HepG2 (cell line): ENCODE results near the gene TJP2. TPM values are rescaled to one million over a fixed set of nuclear protein-coding genes. Genes with fewer than 3 reads are reported as not detected.
A peak's percentile ranks its signal among the peaks of the same experiment; 100 is the strongest.

Experiments
- ATAC-seq: fragments of 200-7000 bp; cut with Tn5 transposase; 3 replicates; pipeline ENCODE4 v1.9.1; 2020; ENCODE audit warnings: mild to moderate bottlenecking, moderate library complexity
- BruUV-seq: library from RNA; stranded (reverse); fragments of 400-500 nt; replicated peaks from 2 replicates; lab custom pipeline; 2021; lab: Mats Ljungman, UMichigan
- CTCF ChIA-PET: fragments of 300-600 bp; formaldehyde crosslinking; extraction: SDS; loops from one replicate; lab custom pipeline; 2021; ENCODE audit warnings: low total read pairs, inconsistent platforms, low intra/inter-chr PET ratio; lab: Yijun Ruan, JAX
- POLR2A ChIA-PET: fragments of 350-600 bp; sonication (Branson Sonifier 250); formaldehyde crosslinking; loops from one replicate; lab custom pipeline; 2020; ENCODE audit warnings: antibody characterized with exemption, inconsistent platforms; lab: Yijun Ruan, JAX
- DNase-seq: peaks from one replicate; pipeline ENCODE4 v3.0.0-alpha.2; 2015; ENCODE audit warnings: low spot score
- FAIRE-seq: peaks from 3 replicates; lab custom pipeline; 2011; peaks lifted over from hg19 to GRCh38; lab: Jason Lieb, UNC
- H2AFZ ChIP-seq: one replicate; pipeline ENCODE4 v1.6.1; 2011; ENCODE audit warnings: low read length, inconsistent platforms
- H3K27ac ChIP-seq: fragments of 300-600 bp; 3 replicates; pipeline ENCODE4 v1.8.0; 2011; ENCODE audit warnings: mixed run types, mild to moderate bottlenecking, mixed read lengths, low read length, inconsistent platforms; ENCODE audit not compliant: insufficient read depth; ENCODE audit errors: extremely low read length
- H3K27me3 ChIP-seq, 2 experiments: fragments of 200-600 bp in 1 of 2; 2 replicates in 1 of 2; 3 replicates in 1 of 2; pipeline versions ENCODE4 v1.6.0 to v1.8.0; 2011; ENCODE audit warnings: low read length in 2 of 2, mild to moderate bottlenecking in 2 of 2, moderate library complexity in 2 of 2, inconsistent platforms in 1 of 2; ENCODE audit not compliant: insufficient read depth in 2 of 2, control insufficient read depth in 1 of 2
- H3K36me3 ChIP-seq, 2 experiments: fragments of 200-600 bp in 1 of 2; replicated peaks in 1 of 2; 2 replicates in 1 of 2; 3 replicates in 1 of 2; pipeline versions ENCODE4 v1.5.1 to v1.8.0; 2011; ENCODE audit warnings: low read length in 2 of 2, inconsistent platforms in 1 of 2; ENCODE audit not compliant: insufficient read depth in 2 of 2, control insufficient read depth in 1 of 2
- H3K4me1 ChIP-seq: 2 replicates; pipeline ENCODE4 v1.5.1; 2012; ENCODE audit warnings: low read length, inconsistent platforms; ENCODE audit not compliant: insufficient read depth
- H3K4me2 ChIP-seq: 2 replicates; pipeline ENCODE4 v1.6.0; 2011; ENCODE audit warnings: low read depth, low read length, inconsistent platforms
- H3K4me3 ChIP-seq, 3 experiments: fragments of 200-600 bp in 1 of 3; sonication (generic), shearing (Covaris generic) in 1 of 3; replicated peaks in 1 of 3; 2 replicates each; pipeline ENCODE4 v1.5.1; 2011 to 2016; ENCODE audit warnings: low read length in 3 of 3, inconsistent platforms in 2 of 3, low read depth in 2 of 3, mild to moderate bottlenecking in 2 of 3, control low read depth in 1 of 3, mixed read lengths in 1 of 3; ENCODE audit not compliant: insufficient read depth in 1 of 3
- H3K79me2 ChIP-seq: one replicate; pipeline ENCODE4 v1.6.1; 2011; ENCODE audit warnings: low read length, inconsistent platforms; ENCODE audit not compliant: insufficient read depth
- H3K9ac ChIP-seq: 2 replicates; pipeline ENCODE4 v1.6.0; 2011; ENCODE audit warnings: mild to moderate bottlenecking, low read depth, low read length, inconsistent platforms; ENCODE audit not compliant: insufficient read depth
- H3K9me3 ChIP-seq: 2 replicates; pipeline ENCODE4 v1.5.1; 2012; ENCODE audit warnings: mild to moderate bottlenecking, low read length
- H4K20me1 ChIP-seq: 2 replicates; pipeline ENCODE4 v1.6.0; 2011; ENCODE audit warnings: inconsistent platforms, mild to moderate bottlenecking, low read length, moderate library complexity; ENCODE audit not compliant: insufficient read depth
- AHDC1 ChIP-seq: sonication (generic); formaldehyde crosslinking; IDR thresholded peaks from 2 replicates; pipeline ENCODE4 v1.5.1; 2020; ENCODE audit warnings: mild to moderate bottlenecking, missing genetic modification reagents, borderline replicate concordance
- EED ChIP-seq: sonication (generic); formaldehyde crosslinking; IDR thresholded peaks from 2 replicates; pipeline ENCODE4 v1.5.0; 2020; ENCODE audit warnings: mild to moderate bottlenecking, missing genetic modification reagents
- FOXO1 ChIP-seq: sonication (generic); formaldehyde crosslinking; IDR thresholded peaks from 2 replicates; pipeline ENCODE4 v1.4.0; 2020; ENCODE audit warnings: missing genetic modification reagents
- HINFP ChIP-seq: sonication (generic); formaldehyde crosslinking; IDR thresholded peaks from 2 replicates; pipeline ENCODE4 v1.4.0; 2020; ENCODE audit warnings: low read depth, mild to moderate bottlenecking, missing genetic modification reagents
- MAFK ChIP-seq, 2 experiments: IDR thresholded peaks in 1 of 2; conservative IDR thresholded peaks in 1 of 2; 2 replicates each; pipeline ENCODE4 v1.6.1; 2011; ENCODE audit warnings: improper control_type of control experiment in 2 of 2, low read length in 2 of 2
- MXD4 ChIP-seq: IDR thresholded peaks from 2 replicates; pipeline ENCODE4 v1.6.1; 2016; ENCODE audit warnings: mild to moderate bottlenecking, missing biosample characterization, missing genetic modification reagents
- NONO ChIP-seq, 2 experiments: fragments of 450-650 bp in 1 of 2; sonication (generic) in 1 of 2; formaldehyde crosslinking in 1 of 2; IDR thresholded peaks in 1 of 2; conservative IDR thresholded peaks in 1 of 2; 2 replicates each; pipeline versions ENCODE4 v1.6.1 to v1.8.0; 2017 to 2022; ENCODE audit warnings: mild to moderate bottlenecking in 1 of 2, missing genetic modification reagents in 1 of 2, moderate library complexity in 1 of 2
- POLR2A ChIP-seq, 2 experiments: IDR thresholded peaks; 2 replicates each; pipeline ENCODE4 v1.6.1; 2011; ENCODE audit warnings: low read depth in 2 of 2, low read length in 2 of 2, mild to moderate bottlenecking in 1 of 2, moderate library complexity in 1 of 2; ENCODE audit not compliant: insufficient read depth in 1 of 2
- PRDM4 ChIP-seq: sonication (generic); formaldehyde crosslinking; IDR thresholded peaks from 2 replicates; pipeline ENCODE4 v1.9.0; 2021; ENCODE audit warnings: missing genetic modification reagents, borderline replicate concordance
- SIX4 ChIP-seq: sonication (generic); formaldehyde crosslinking; IDR thresholded peaks from 2 replicates; pipeline ENCODE4 v1.4.0; 2020; ENCODE audit warnings: missing genetic modification reagents
- SSRP1 ChIP-seq: IDR thresholded peaks from 2 replicates; pipeline ENCODE4 v1.6.1; 2016; ENCODE audit warnings: control low read depth
- ZNF780A ChIP-seq: sonication (generic); formaldehyde crosslinking; IDR thresholded peaks from 2 replicates; pipeline ENCODE4 v1.8.0; 2022; ENCODE audit warnings: mild to moderate bottlenecking, missing genetic modification reagents, moderate library complexity
- WGBS: methylation state at CpG from one replicate; pipeline ENCODE4 v1.1.6; 2017; ENCODE audit warnings: low lambda C conversion rate; 5-methylcytosine and 5-hydroxymethylcytosine counted together
- in situ Hi-C: cut with HindIII; loops from 2 replicates; pipeline ENCODE4 v1.10.0; 2017; ENCODE audit warnings: low pct_unique_long_range_greater_than_20kb; ENCODE audit not compliant: extremely low pct_ligation_motif_present
- intact Hi-C: fragments of 100-400 bp; cut with micrococcal nuclease; formaldehyde crosslinking; loops from one replicate; pipeline ENCODE4 v1.10.0; 2022; ENCODE audit not compliant: unreplicated experiment
- polyA plus RNA-seq, 8 experiments: library from polyadenylated mRNA; depleted of rRNA in 3 of 8; stranded (reverse) in 7 of 8; unstranded in 1 of 8; fragments of >200 nt; fragmentation: Illumina TruSeq in 4 of 8; extraction: Trizol in 4 of 8; gene quantifications; 2 replicates each; pipeline versions ENCODE4 v1.2.1 to v1.2.3, GENCODE V29; 2011 to 2016; ENCODE audit warnings: low read depth in 4 of 8, missing spikeins in 1 of 8, mixed read lengths in 1 of 8; ENCODE audit not compliant: insufficient read depth in 1 of 8
- total RNA-seq, 5 experiments: library from RNA; depleted of rRNA; stranded (reverse); fragments of >200 nt; fragmentation: Illumina TruSeq; extraction: Trizol; gene quantifications; 2 replicates each; pipeline ENCODE4 v1.2.3, GENCODE V29; 2016; ENCODE audit warnings: low read depth in 1 of 5

The TJP2 gene
- total and polyA plus RNA-seq, 2 of the 13 experiments (the other 11 are each of a cell fraction or from before 2014, with no cell fraction given) = 109 to 110 TPM

- Histone ChIP-seq H3K9ac (peak overlapping the region; percentile 50), H4K20me1 (peaks cover 50% of the 10 kb centered on the region), H3K4me2 (peak overlapping the region; percentile 58), H3K27me3 (no peaks in the 10 kb centered on the region), H3K4me1 (peaks cover 63% of the 10 kb centered on the region), H3K79me2 (peaks cover 87% of the 10 kb centered on the region), H3K27ac (peak overlapping the region; percentile 70), H3K9me3 (no peaks in the 10 kb centered on the region), H2AFZ (no peak overlapping the region), H3K4me3 (peak overlapping the region in 2 of 3 experiments; percentile 22 to 45; a peak in 4 of 6 replicates), H3K36me3 (peaks cover 12 to 34% of the 10 kb centered on the region in 2 experiments)
- ATAC-seq (peak; percentile 21), FAIRE-seq (peak; percentile 30), DNase-seq (no peak)
- intact Hi-C loops (loop anchor here (1.0 to 2.0 kb wide), 3 partner anchors 8 to 62 kb away; no protein-coding TSS in a partner anchor), in situ Hi-C loops (no loop called here)
- POLR2A ChIA-PET = interaction anchor here (1.0 to 2.4 kb wide), 5 partner anchors 9 to 61 kb away, joined by 3 to 30 read pairs (median 4); no protein-coding TSS in a partner anchor
- no TSS peak for BruUV-seq
- 63% methylated on average over 16 of the region's 16 CpGs for WGBS
- CTCF ChIA-PET = no interaction called here
- TF ChIP-seq FOXO1 (CRISPR knock-in tag) (no peak), EED (CRISPR knock-in tag) (peak; percentile 47; the same call in 1 of the 2 replicates), AHDC1 (CRISPR knock-in tag) (no peak), MXD4 (CRISPR knock-in tag) (no peak), POLR2A (IDR thresholded peaks at IDR 0.05; ENCODE audit: insufficient read depth in 1 of 2, low read depth in 2 of 2, low read length in 2 of 2) (peak in 1 of 2 experiments; percentile 41; a peak in 1 of 4 replicates), MAFK (conservative IDR thresholded peaks at IDR 0.05 in 1 of 2, IDR thresholded peaks at IDR 0.05 in 1 of 2; ENCODE audit: low read length in 2 of 2) (peak; percentile 56 to 62), SSRP1 (CRISPR knock-in tag) (no peak), SIX4 (CRISPR knock-in tag) (no peak), PRDM4 (CRISPR knock-in tag) (no peak), ZNF780A (CRISPR knock-in tag) (no peak), HINFP (CRISPR knock-in tag) (no peak), NONO (IDR thresholded peaks at IDR 0.05) (no peak), NONO (CRISPR knock-in tag; conservative IDR thresholded peaks at IDR 0.05) (0 out of 2 replicates have a peak, but pooled peaks have one; percentile 1)
Observed at GRCh38 chr9:69130456-69131441, 43.3 kb upstream of the TJP2 start.
